ENCODE data around the gene ST8SIA1. TPM values are rescaled to one million over a fixed set of nuclear protein-coding genes. Genes with fewer than 3 reads are reported as not detected.

ST8SIA1 gene
- total RNA-seq, 3 donors from 2014 or later: 3.2 to 23.8 (median 3.2) TPM

GRCh38 chr12:22289250-22289649 is 45.3 kb downstream of the ST8SIA1 start:
- intact Hi-C loops (cut with DNase I, micrococcal nuclease): no loop called here
- Histone ChIP-seq H3K4me3 (no peak overlapping the region), H3K4me1 (ENCODE audit: low read depth) (no peaks in the 10 kb centered on the region), H3K9me3 (no peaks in the 10 kb centered on the region), H3K36me3 (ENCODE audit: low read depth) (no peaks in the 10 kb centered on the region)
- no peak for ATAC-seq
- TF ChIP-seq CTCF (IDR thresholded peaks at IDR 0.05): no peak
- no peak for DNase-seq

- DNase-seq: no peak
- H3K9me3 ChIP-seq: no peaks in the 10 kb centered on the region
- H3K4me3 ChIP-seq: no peak overlapping the region
- TF ChIP-seq CTCF (IDR thresholded peaks at IDR 0.05): no peak
- peak; percentile 49 for ATAC-seq
- no peaks in the 10 kb centered on the region for H3K4me1 ChIP-seq (ENCODE audit: low read depth)
- H3K36me3 ChIP-seq (ENCODE audit: low read depth): no peaks in the 10 kb centered on the region
- intact Hi-C loops (cut with DNase I, micrococcal nuclease): no loop called here
These were observed 46.5 kb downstream of the ST8SIA1 start for GRCh38 chr12:22287776-22288621.

GRCh38 chr12:22287101-22287500 is 47.4 kb downstream of the ST8SIA1 start:
- Histone ChIP-seq H3K4me1 (ENCODE audit: low read depth) (no peaks in the 10 kb centered on the region), H3K4me3 (no peak overlapping the region), H3K9me3 (no peaks in the 10 kb centered on the region), H3K36me3 (ENCODE audit: low read depth) (no peaks in the 10 kb centered on the region)
- ATAC-seq: no peak
- intact Hi-C loops (cut with DNase I, micrococcal nuclease): no loop called here
- no peak for TF ChIP-seq CTCF (IDR thresholded peaks at IDR 0.05)
- no peak for DNase-seq

GRCh38 chr12:22286569-22286968 is 47.9 kb downstream of the ST8SIA1 start:
- H3K9me3 ChIP-seq: no peaks in the 10 kb centered on the region
- TF ChIP-seq CTCF (IDR thresholded peaks at IDR 0.05): no peak
- DNase-seq (no peak), ATAC-seq (no peak)
- intact Hi-C loops (cut with DNase I, micrococcal nuclease): no loop called here
- no peaks in the 10 kb centered on the region for H3K36me3 ChIP-seq (ENCODE audit: low read depth)
- H3K4me1 ChIP-seq (ENCODE audit: low read depth): no peaks in the 10 kb centered on the region
- H3K4me3 ChIP-seq: no peak overlapping the region

- DNase-seq (no peak), ATAC-seq (no peak)
- Histone ChIP-seq H3K4me1 (ENCODE audit: low read depth) (no peaks in the 10 kb centered on the region), H3K36me3 (ENCODE audit: low read depth) (no peaks in the 10 kb centered on the region), H3K9me3 (no peaks in the 10 kb centered on the region), H3K4me3 (no peak overlapping the region)
- intact Hi-C loops (cut with DNase I, micrococcal nuclease): no loop called here
- TF ChIP-seq CTCF (IDR thresholded peaks at IDR 0.05): no peak
These were observed 48.7 kb downstream of the ST8SIA1 start for GRCh38 chr12:22285846-22286245.
